AG10803 (cell line): ENCODE data around the gene CCDC85A.

Source experiments
- DNase-seq: peaks from one replicate; pipeline ENCODE4 v3.0.0; 2010; ENCODE audit warnings: low read depth
- H3K4me3 ChIP-seq: 2 replicates; pipeline ENCODE4 v1.5.1; 2011; ENCODE audit warnings: mild to moderate bottlenecking, low read length, control low read depth
- CTCF ChIP-seq: conservative IDR thresholded peaks from 2 replicates; pipeline ENCODE4 v1.5.1; 2011; ENCODE audit warnings: mild to moderate bottlenecking, low read length, control low read depth, inconsistent platforms

CCDC85A gene

GRCh38 chr2:56234241-56234640 lies 50.5 kb downstream of the CCDC85A start:
- DNase-seq = no peak
- peak overlapping the region; percentile 42 for H3K4me3 ChIP-seq
- no peak for TF ChIP-seq CTCF

- TF ChIP-seq CTCF = no peak
- DNase-seq = no peak
- no peak overlapping the region for H3K4me3 ChIP-seq
Observed at GRCh38 chr2:56239030-56239429, 55.2 kb downstream of the CCDC85A start.

- no peak overlapping the region for H3K4me3 ChIP-seq
- peak; percentile 48 for DNase-seq
- no peak for TF ChIP-seq CTCF
Observed at GRCh38 chr2:56239437-56239836, 55.6 kb downstream of the CCDC85A start.

- TF ChIP-seq CTCF = no peak
- no peak overlapping the region for H3K4me3 ChIP-seq
- DNase-seq = no peak
Observed at GRCh38 chr2:56240210-56240609, 56.4 kb downstream of the CCDC85A start.

GRCh38 chr2:56244506-56244905 lies 60.7 kb downstream of the CCDC85A start:
- H3K4me3 ChIP-seq = no peak overlapping the region
- no peak for TF ChIP-seq CTCF
- DNase-seq = no peak

- no peak overlapping the region for H3K4me3 ChIP-seq
- no peak for TF ChIP-seq CTCF
- DNase-seq = peak; percentile 73
Observed at GRCh38 chr2:56244911-56245530, 61.2 kb downstream of the CCDC85A start.

- DNase-seq = peak; percentile 82
- no peak overlapping the region for H3K4me3 ChIP-seq
- TF ChIP-seq CTCF = no peak
Observed at GRCh38 chr2:56248965-56249742, 65.4 kb downstream of the CCDC85A start.
